MM.1S (cell line): ENCODE data around the gene IGF2.

Experiments used
- DNase-seq: peaks from one replicate; pipeline ENCODE4 v3.0.0-alpha.2; 2015
- H2AFZ ChIP-seq: fragments of 300-600 bp; sonication (generic); 2 replicates; pipeline ENCODE4 v1.6.0; 2016; ENCODE audit warnings: antibody characterized with exemption, low read length
- H3F3A ChIP-seq: fragments of 300-600 bp; sonication (generic); 2 replicates; pipeline ENCODE4 v1.6.1; 2016; ENCODE audit warnings: mild to moderate bottlenecking, antibody characterized with exemption, low read length, moderate library complexity, mixed read lengths; ENCODE audit not compliant: insufficient read depth
- H3K27ac ChIP-seq: fragments of 300-600 bp; sonication (generic); 2 replicates; pipeline ENCODE4 v1.5.1; 2016; ENCODE audit warnings: mild to moderate bottlenecking, low read length
- H3K27me3 ChIP-seq: fragments of 300-600 bp; sonication (generic); replicated peaks from 2 replicates; pipeline ENCODE4 v1.6.0; 2016; ENCODE audit warnings: low read length; ENCODE audit not compliant: insufficient read depth
- H3K36me3 ChIP-seq: fragments of 300-600 bp; sonication (generic); replicated peaks from 2 replicates; pipeline ENCODE4 v1.6.1; 2016; ENCODE audit warnings: mild to moderate bottlenecking, low read length, mixed read lengths; ENCODE audit not compliant: insufficient read depth
- H3K4me1 ChIP-seq: fragments of 300-600 bp; sonication (generic); 2 replicates; pipeline ENCODE4 v1.6.1; 2016; ENCODE audit warnings: low read length, mixed read lengths
- H3K4me2 ChIP-seq: fragments of 300-600 bp; sonication (generic); 2 replicates; pipeline ENCODE4 v1.6.0; 2016; ENCODE audit warnings: low read depth, low read length
- H3K4me3 ChIP-seq: fragments of 300-600 bp; sonication (generic); 2 replicates; pipeline ENCODE4 v1.5.1; 2016; ENCODE audit warnings: low read length, mixed read lengths
- H3K79me2 ChIP-seq: fragments of 300-600 bp; sonication (generic); 2 replicates; pipeline ENCODE4 v1.6.1; 2016; ENCODE audit warnings: mixed run types, low read length, mixed read lengths
- H3K9ac ChIP-seq: fragments of 300-600 bp; sonication (generic); 2 replicates; pipeline ENCODE4 v1.6.1; 2016; ENCODE audit warnings: low read length, mixed read lengths
- H3K9me2 ChIP-seq: fragments of 300-600 bp; sonication (generic); replicated peaks from 2 replicates; pipeline ENCODE4 v1.6.1; 2016; ENCODE audit warnings: mild to moderate bottlenecking, low read length, mixed read lengths; ENCODE audit not compliant: insufficient read depth
- H3K9me3 ChIP-seq: fragments of 300-600 bp; sonication (generic); replicated peaks from 2 replicates; pipeline ENCODE4 v1.6.1; 2016; ENCODE audit warnings: mild to moderate bottlenecking, low read length, mixed read lengths; ENCODE audit not compliant: insufficient read depth
- H4K20me1 ChIP-seq: fragments of 300-600 bp; sonication (generic); 2 replicates; pipeline ENCODE4 v1.6.1; 2016; ENCODE audit warnings: mild to moderate bottlenecking, low read length, moderate library complexity, mixed read lengths; ENCODE audit not compliant: insufficient read depth
- EZH2 ChIP-seq: fragments of 300-600 bp; sonication (generic); optimal IDR thresholded peaks from 2 replicates; pipeline ENCODE3; 2017; ENCODE audit warnings: low read depth, mild to moderate bottlenecking, antibody characterized with exemption, low read length, mixed read lengths
- EZH2phosphoT487 ChIP-seq: fragments of 300-600 bp; sonication (generic); IDR thresholded peaks from 2 replicates; pipeline ENCODE4 v1.6.1; 2018; ENCODE audit warnings: antibody characterized with exemption, low read length
- TF ChIP-seq, protein P1 (sequence below): fragments of 300-600 bp; sonication (generic); IDR thresholded peaks from 2 replicates; pipeline ENCODE4 v1.5.1; 2016; ENCODE audit warnings: antibody characterized with exemption, low read length, mixed read lengths

Gene IGF2

DNA sequence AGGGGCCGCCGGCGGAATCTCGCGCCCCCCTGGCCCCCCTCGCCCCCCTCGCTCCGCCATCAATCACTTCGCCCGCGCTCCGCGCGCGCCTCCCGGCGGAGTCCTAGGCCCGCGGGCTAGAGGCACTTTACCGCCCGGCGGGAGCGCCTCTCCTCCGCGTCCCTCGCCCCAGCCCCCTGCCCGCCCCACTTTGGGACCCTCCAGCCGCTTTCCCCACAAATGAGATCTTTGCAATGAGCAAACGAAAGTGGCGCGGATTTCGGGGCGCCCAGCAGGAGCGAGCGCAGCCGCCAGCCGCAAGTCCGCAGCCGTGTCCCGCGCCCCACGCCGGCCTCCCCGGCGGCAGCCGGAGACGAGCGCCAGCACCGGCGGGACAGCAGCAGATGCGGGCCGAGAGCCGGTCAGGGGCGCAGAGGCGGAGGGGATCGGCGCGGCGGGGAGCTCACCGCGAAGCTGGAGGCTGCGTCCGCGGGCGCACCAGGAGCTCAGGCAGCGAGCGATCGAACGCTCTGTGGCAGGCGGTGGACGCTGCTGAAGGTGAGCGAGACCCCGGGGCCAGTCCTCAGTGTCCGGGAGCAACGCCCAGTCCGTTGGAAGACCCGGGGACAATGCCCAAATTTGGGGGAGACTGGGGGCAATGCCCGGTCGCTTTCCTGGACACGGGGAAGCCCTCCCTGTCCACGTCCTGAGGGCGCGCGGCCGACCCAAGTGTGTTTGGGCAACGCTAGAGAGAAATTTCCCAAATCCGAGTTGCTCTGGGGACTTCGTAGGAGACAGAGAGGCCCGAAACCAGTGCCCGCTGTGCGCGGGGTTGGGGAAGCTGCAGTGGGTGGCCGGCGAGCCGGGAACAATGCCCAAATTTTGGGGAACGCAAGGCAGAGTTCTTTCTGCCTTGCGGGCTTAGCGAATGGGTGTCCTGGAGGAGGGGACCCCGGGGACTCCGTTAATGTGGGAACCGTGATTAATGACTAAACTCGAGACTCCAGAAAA, 1.5 kb upstream of the IGF2 start:
- Histone ChIP-seq H3K4me1 (no peaks in the 10 kb centered on the region), H2AFZ (no peak overlapping the region), H4K20me1 (no peaks in the 10 kb centered on the region), H3K9ac (no peak overlapping the region), H3K4me2 (no peak overlapping the region), H3K4me3 (no peak overlapping the region), H3K27ac (no peak overlapping the region), H3K79me2 (no peaks in the 10 kb centered on the region), H3K9me2 (no peaks in the 10 kb centered on the region), H3F3A (no peaks in the 10 kb centered on the region), H3K9me3 (no peaks in the 10 kb centered on the region), H3K36me3 (no peaks in the 10 kb centered on the region), H3K27me3 (peaks cover 80% of the 10 kb centered on the region)
- no peak for DNase-seq
- TF ChIP-seq EZH2 (no peak), EZH2phosphoT487 (no peak)
- TF ChIP-seq, protein P1, sequence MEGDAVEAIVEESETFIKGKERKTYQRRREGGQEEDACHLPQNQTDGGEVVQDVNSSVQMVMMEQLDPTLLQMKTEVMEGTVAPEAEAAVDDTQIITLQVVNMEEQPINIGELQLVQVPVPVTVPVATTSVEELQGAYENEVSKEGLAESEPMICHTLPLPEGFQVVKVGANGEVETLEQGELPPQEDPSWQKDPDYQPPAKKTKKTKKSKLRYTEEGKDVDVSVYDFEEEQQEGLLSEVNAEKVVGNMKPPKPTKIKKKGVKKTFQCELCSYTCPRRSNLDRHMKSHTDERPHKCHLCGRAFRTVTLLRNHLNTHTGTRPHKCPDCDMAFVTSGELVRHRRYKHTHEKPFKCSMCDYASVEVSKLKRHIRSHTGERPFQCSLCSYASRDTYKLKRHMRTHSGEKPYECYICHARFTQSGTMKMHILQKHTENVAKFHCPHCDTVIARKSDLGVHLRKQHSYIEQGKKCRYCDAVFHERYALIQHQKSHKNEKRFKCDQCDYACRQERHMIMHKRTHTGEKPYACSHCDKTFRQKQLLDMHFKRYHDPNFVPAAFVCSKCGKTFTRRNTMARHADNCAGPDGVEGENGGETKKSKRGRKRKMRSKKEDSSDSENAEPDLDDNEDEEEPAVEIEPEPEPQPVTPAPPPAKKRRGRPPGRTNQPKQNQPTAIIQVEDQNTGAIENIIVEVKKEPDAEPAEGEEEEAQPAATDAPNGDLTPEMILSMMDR: no peak

DNA sequence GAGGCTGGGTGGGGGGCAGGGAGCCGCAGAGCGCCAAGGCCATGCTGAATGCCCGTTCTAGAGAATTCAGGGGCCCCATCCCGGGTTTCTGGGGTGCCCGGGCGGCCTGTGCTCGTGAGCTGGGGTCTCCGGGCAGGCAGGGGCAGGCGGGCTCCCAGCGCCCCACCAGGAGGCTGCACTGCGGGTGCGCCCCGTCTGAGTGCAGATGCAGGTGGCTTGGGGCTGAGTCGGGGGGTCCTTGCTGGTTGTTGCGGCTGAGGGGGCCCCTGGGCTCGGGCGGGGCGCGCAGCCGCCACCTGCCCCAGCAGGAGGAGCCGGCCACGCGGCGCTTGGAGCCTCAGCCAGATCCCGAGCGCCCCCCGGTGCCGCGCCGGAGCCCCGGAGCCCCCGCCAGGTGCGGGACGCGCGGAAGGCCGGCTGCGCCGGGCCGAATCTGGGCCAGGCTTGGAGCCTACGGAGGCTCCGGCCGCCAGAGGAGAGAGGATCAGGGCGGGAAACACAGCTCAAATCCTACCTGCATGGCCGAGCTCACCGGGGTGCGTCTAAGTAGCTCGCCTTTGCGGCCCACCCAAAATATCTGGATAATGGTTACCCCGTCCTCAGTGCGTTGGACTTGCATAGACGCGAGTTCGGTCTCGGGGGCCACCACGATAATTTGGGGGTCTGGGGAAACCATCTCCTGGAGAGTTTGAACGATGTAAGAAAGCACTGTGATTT, 590 bp upstream of the IGF2 start:
- H3K9me3 ChIP-seq: no peaks in the 10 kb centered on the region
- no peaks in the 10 kb centered on the region for H3K79me2 ChIP-seq
- H3K27me3 ChIP-seq: peaks cover 80% of the 10 kb centered on the region
- no peak overlapping the region for H3K4me3 ChIP-seq
- H4K20me1 ChIP-seq: no peaks in the 10 kb centered on the region
- no peak overlapping the region for H3K27ac ChIP-seq
- no peak overlapping the region for H2AFZ ChIP-seq
- no peaks in the 10 kb centered on the region for H3K4me1 ChIP-seq
- no peaks in the 10 kb centered on the region for H3F3A ChIP-seq
- H3K36me3 ChIP-seq: no peaks in the 10 kb centered on the region
- H3K9me2 ChIP-seq: no peaks in the 10 kb centered on the region
- no peak for DNase-seq
- no peak overlapping the region for H3K9ac ChIP-seq
- H3K4me2 ChIP-seq: no peak overlapping the region
- TF ChIP-seq, protein P1: no peak
- TF ChIP-seq EZH2 (no peak), EZH2phosphoT487 (no peak)

DNA sequence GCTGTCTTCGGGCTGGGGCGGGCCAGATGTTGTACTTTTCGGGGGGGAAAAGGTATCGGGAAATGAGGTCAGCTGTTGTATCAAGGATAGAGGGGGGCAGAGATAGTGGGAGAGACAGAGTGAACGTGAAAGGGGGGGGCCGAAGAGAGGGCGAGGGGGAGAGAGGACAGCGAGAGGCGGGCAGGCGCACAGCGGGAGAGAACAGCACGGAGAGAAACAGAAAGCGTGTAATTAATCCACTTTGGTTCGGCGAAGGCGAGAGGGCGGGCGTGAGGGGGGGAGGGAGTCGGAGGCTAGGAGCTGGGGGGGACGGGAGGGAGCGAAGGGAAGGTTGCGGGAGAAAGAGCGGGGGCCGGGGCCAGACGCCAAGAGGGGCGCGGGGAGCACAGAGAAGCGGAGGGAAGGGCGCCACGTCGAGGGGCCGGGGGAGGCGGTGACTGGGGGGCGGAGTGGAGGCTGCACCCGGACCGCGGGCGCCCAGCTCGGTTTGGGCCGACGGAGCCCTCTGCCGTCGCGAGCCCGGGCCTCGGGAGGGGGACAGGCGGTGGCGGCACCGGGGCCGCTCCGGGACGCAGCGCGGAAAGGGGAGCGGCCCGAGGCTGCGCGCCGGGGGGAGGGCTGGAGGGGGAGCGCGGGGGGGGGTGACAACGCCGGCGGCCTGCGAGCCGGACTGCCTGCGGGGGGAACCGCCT, 612 bp downstream of the IGF2 start:
- H4K20me1 ChIP-seq: no peaks in the 10 kb centered on the region
- DNase-seq: no peak
- no peak overlapping the region for H3K4me3 ChIP-seq
- no peak overlapping the region for H2AFZ ChIP-seq
- H3K36me3 ChIP-seq: no peaks in the 10 kb centered on the region
- H3K79me2 ChIP-seq: no peaks in the 10 kb centered on the region
- H3K9me2 ChIP-seq: no peaks in the 10 kb centered on the region
- no peak overlapping the region for H3K4me2 ChIP-seq
- no peaks in the 10 kb centered on the region for H3K9me3 ChIP-seq
- H3K27ac ChIP-seq: no peak overlapping the region
- H3K9ac ChIP-seq: no peak overlapping the region
- peaks cover 80% of the 10 kb centered on the region for H3K27me3 ChIP-seq
- H3F3A ChIP-seq: no peaks in the 10 kb centered on the region
- TF ChIP-seq EZH2 (peak; percentile 89), EZH2phosphoT487 (no peak)
- H3K4me1 ChIP-seq: no peaks in the 10 kb centered on the region
